Fibroblast of lung (primary cell): Measurements from ENCODE around the gene XPO5. TPM values are rescaled to one million over a fixed set of nuclear protein-coding genes. Genes with fewer than 3 reads are reported as not detected.

ENCODE experiments used
- DNase-seq, 2 donors: peaks; one replicate each; pipeline versions ENCODE4 v3.0.0 to v3.0.0-alpha.2; 2010; ENCODE audit warnings: low read depth in 2 of 2
- H2AFZ ChIP-seq: 2 replicates; pipeline ENCODE4 v1.5.1; 2012; ENCODE audit warnings: low read length, control low read depth, inconsistent platforms
- H3K27ac ChIP-seq: 2 replicates; pipeline ENCODE4 v1.5.1; 2011; ENCODE audit warnings: low read length, control low read depth; ENCODE audit not compliant: insufficient read depth
- H3K27me3 ChIP-seq: 2 replicates; pipeline ENCODE4 v1.5.1; 2011; ENCODE audit warnings: mild to moderate bottlenecking, low read length; ENCODE audit not compliant: control insufficient read depth, insufficient read depth
- H3K36me3 ChIP-seq: 2 replicates; pipeline ENCODE4 v1.5.1; 2011; ENCODE audit warnings: low read length; ENCODE audit not compliant: control insufficient read depth, insufficient read depth
- H3K4me1 ChIP-seq: 2 replicates; pipeline ENCODE4 v1.5.1; 2011; ENCODE audit warnings: low read length; ENCODE audit not compliant: control insufficient read depth, insufficient read depth; ENCODE audit errors: extremely low read depth
- H3K4me2 ChIP-seq: 2 replicates; pipeline ENCODE4 v1.5.1; 2011; ENCODE audit warnings: low read length, control low read depth; ENCODE audit not compliant: insufficient read depth; ENCODE audit errors: extremely low read depth
- H3K4me3 ChIP-seq, 4 experiments: fragments of 200-600 bp in 1 of 4; sonication (generic) in 1 of 4; replicated peaks in 1 of 4; 2 replicates each; pipeline ENCODE4 v1.5.1; 2011 to 2016; ENCODE audit warnings: low read length in 4 of 4, low read depth in 3 of 4, mild to moderate bottlenecking in 3 of 4, control low read depth in 2 of 4, inconsistent platforms in 1 of 4, mixed read lengths in 1 of 4; ENCODE audit not compliant: insufficient read depth in 1 of 4; ENCODE audit errors: control extremely low read depth in 1 of 4
- H3K79me2 ChIP-seq: 2 replicates; pipeline ENCODE4 v1.5.1; 2012; ENCODE audit warnings: mild to moderate bottlenecking, low read length, inconsistent platforms; ENCODE audit not compliant: control insufficient read depth, insufficient read depth
- H3K9ac ChIP-seq: 2 replicates; pipeline ENCODE4 v1.5.1; 2011; ENCODE audit warnings: mild to moderate bottlenecking, low read length, control low read depth; ENCODE audit not compliant: insufficient read depth
- H3K9me3 ChIP-seq: 2 replicates; pipeline ENCODE4 v1.5.1; 2012; ENCODE audit warnings: low read depth, low read length; ENCODE audit not compliant: control insufficient read depth, insufficient read depth
- H4K20me1 ChIP-seq: 2 replicates; pipeline ENCODE4 v1.5.1; 2011; ENCODE audit warnings: low read length; ENCODE audit not compliant: control insufficient read depth, insufficient read depth; ENCODE audit errors: extremely low read depth
- CTCF ChIP-seq, 2 donors: IDR thresholded peaks in 1 of 2; conservative IDR thresholded peaks in 1 of 2; 1 replicate in 1 of 2; 2 replicates in 1 of 2; pipeline ENCODE4 v1.5.1; 2011 to 2012; ENCODE audit warnings: low read length in 2 of 2, control low read depth in 1 of 2, inconsistent platforms in 1 of 2, low read depth in 1 of 2, mild to moderate bottlenecking in 1 of 2
- EZH2 ChIP-seq: IDR thresholded peaks from 2 replicates; pipeline ENCODE4 v1.5.1; 2012; ENCODE audit warnings: low read length, control low read depth, mild to moderate bottlenecking; ENCODE audit errors: missing control alignments
- polyA plus RNA-seq, 2 donors: library from polyadenylated mRNA; depleted of rRNA in 1 of 2; stranded (reverse) in 1 of 2; unstranded in 1 of 2; fragments of >200 nt; gene quantifications; 2 replicates each; pipeline ENCODE4 v1.2.1, GENCODE V29; 2011 to 2012; ENCODE audit warnings: missing spikeins in 1 of 2
- total RNA-seq: library from RNA; depleted of rRNA; stranded (reverse); fragments of >200 nt; gene quantifications from 2 replicates; pipeline ENCODE4 v1.2.1, GENCODE V29; 2014

The XPO5 gene
- total and polyA plus RNA-seq, 2 donors (not counting 1 experiment from before 2014, with no cell fraction given), result 20.5 to 21.7 TPM

DNA sequence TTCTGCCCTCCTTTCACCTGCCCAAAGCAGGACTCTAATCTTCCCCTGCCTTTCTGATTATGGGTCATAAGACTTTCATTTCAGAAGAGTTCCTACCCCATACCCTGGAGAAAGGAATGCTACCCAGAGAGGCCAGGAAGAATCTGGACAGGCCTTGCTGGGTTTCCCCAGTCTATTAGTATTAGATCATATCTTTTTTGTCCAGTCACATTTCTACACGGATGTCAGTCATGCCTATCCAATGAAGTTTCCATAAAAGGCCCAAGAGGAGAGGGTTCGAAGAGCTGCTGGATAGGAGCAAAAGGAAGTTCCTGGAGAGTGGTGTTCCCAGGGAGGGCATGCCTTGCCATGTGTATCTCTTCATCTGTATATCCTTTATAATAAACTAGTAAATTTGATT is 3.3 kb upstream of the XPO5 start:
- no peak overlapping the region for H3K9ac ChIP-seq
- peaks cover 2% of the 10 kb centered on the region for H3K4me1 ChIP-seq
- TF ChIP-seq EZH2 (no peak), CTCF (conservative IDR thresholded peaks at IDR 0.05 in 1 of 2, IDR thresholded peaks at IDR 0.05 in 1 of 2; ENCODE audit: low read depth in 1 of 2, low read length in 2 of 2) (no peak)
- H3K4me3 ChIP-seq, result peak overlapping the region in 1 of 4 experiments; percentile 6
- no peak overlapping the region for H3K27ac ChIP-seq
- no peaks in the 10 kb centered on the region for H3K27me3 ChIP-seq
- H2AFZ ChIP-seq, result no peak overlapping the region
- peaks cover 59% of the 10 kb centered on the region for H3K79me2 ChIP-seq
- no peaks in the 10 kb centered on the region for H3K9me3 ChIP-seq
- H4K20me1 ChIP-seq, result no peaks in the 10 kb centered on the region
- peak in 1 of 2 donors; percentile 44 for DNase-seq
- peaks cover 2% of the 10 kb centered on the region for H3K36me3 ChIP-seq
- H3K4me2 ChIP-seq, result no peak overlapping the region

GRCh38 chr6:43578748-43579147 is 2.9 kb upstream of the XPO5 start:
- H3K4me2 ChIP-seq, result no peak overlapping the region
- peaks cover 62% of the 10 kb centered on the region for H3K79me2 ChIP-seq
- DNase-seq, result peak in 1 of 2 donors; percentile 19
- H3K27me3 ChIP-seq, result no peaks in the 10 kb centered on the region
- H3K27ac ChIP-seq, result no peak overlapping the region
- no peaks in the 10 kb centered on the region for H3K9me3 ChIP-seq
- no peak overlapping the region for H3K9ac ChIP-seq
- no peaks in the 10 kb centered on the region for H4K20me1 ChIP-seq
- no peak overlapping the region for H2AFZ ChIP-seq
- no peak for TF ChIP-seq EZH2
- TF ChIP-seq CTCF (conservative IDR thresholded peaks at IDR 0.05 in 1 of 2, IDR thresholded peaks at IDR 0.05 in 1 of 2; ENCODE audit: low read depth in 1 of 2, low read length in 2 of 2), result no peak
- H3K4me1 ChIP-seq, result peaks cover 2% of the 10 kb centered on the region
- peak overlapping the region in 1 of 4 experiments; percentile 12 for H3K4me3 ChIP-seq
- H3K36me3 ChIP-seq, result peaks cover 2% of the 10 kb centered on the region

GRCh38 chr6:43575105-43575771 is 600 bp downstream of the XPO5 start:
- no peaks in the 10 kb centered on the region for H4K20me1 ChIP-seq
- H2AFZ ChIP-seq, result peak overlapping the region; percentile 99
- peak overlapping the region; percentile 84 to 100 (median 97) for H3K4me3 ChIP-seq
- H3K9me3 ChIP-seq, result no peaks in the 10 kb centered on the region
- no peaks in the 10 kb centered on the region for H3K36me3 ChIP-seq
- peak overlapping the region; percentile 66 for H3K27ac ChIP-seq
- no peaks in the 10 kb centered on the region for H3K27me3 ChIP-seq
- peak overlapping the region; percentile 69 for H3K4me2 ChIP-seq
- H3K79me2 ChIP-seq, result peaks cover 61% of the 10 kb centered on the region
- peak overlapping the region; percentile 74 for H3K9ac ChIP-seq
- H3K4me1 ChIP-seq, result peaks cover 2% of the 10 kb centered on the region
- TF ChIP-seq EZH2, result no peak
- TF ChIP-seq CTCF (conservative IDR thresholded peaks at IDR 0.05 in 1 of 2, IDR thresholded peaks at IDR 0.05 in 1 of 2; ENCODE audit: low read depth in 1 of 2, low read length in 2 of 2), result no peak
- peak; percentile 12 to 15 for DNase-seq
